ENCODE measurements around the gene PLA2G15.

PLA2G15 gene

DNA sequence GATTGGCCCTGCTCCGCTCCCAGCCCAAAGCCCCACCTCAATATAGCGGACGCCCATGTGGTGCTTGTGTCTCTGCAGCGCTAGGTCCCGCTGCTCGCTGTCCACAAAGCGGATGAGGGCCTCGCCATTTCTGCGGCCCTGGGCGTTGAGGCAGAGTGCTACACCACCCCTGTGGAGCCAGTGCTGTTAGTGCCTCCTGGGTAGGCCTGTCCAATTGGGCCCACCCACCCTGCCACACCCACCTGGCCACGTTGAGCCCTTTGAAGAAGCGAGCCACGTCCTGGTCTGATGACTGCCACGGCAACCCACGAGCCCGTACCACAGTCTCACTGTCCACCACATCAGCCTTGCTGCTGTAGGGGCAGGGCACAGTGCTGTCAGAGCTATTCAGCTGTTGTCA, 12.8 kb upstream of the PLA2G15 start:
- no peak for DNase-seq (ENCODE audit: low read depth in 2 of 2)

DNA sequence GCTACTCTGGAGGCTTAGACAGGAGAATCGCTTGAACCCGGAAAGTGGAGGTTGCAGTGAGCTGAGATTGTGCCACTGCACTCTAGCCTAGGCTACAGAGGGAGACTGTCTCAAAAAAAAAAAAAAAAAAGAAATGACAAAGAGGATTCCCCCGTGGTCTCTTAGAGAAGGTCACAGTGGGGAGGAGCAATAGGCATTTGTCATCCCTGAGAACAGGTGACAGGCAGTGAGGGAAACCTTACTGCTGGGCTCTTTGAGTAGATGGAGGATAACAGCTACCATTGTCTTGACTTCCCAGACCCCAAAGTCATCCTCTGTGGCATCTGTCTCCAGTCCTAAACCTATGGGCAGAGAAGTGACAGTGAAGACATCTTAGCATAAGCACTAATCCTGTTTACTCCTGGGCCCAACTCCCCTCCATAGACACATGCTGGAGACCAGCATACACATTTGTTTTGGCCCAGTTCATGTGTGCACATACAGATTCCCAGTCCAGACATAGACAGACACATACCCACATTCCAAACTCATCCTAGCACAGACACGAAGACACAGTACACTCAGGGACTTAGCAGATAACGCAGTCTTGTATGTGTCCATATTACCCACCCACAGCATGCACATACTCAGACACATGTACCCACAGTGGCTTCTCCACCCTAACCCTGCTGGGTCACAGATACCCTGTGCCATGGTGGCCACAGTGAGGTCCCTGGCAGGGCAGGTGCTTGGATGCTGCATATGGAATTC, 11.9 kb upstream of the PLA2G15 start:
- no peak for DNase-seq (ENCODE audit: low read depth in 2 of 2)

DNA sequence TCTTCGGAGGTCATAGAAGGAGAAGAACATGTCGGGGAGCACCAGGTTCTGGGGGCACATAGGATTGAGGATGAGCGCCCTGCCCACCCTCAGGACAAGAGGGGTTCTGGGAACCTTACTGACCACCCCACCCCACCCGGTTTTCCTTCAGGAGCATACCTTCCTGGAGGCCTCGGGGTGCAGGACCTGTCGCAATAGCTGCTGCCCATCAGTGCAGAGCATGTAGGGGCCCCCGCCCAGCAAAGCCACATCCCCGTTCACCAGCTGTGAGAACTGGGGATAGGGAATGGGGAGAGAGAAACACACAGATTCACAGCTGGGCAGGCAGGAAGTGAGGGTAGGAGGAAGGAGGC, 11.4 kb upstream of the PLA2G15 start:
- DNase-seq (ENCODE audit: low read depth in 2 of 2), result no peak

DNA sequence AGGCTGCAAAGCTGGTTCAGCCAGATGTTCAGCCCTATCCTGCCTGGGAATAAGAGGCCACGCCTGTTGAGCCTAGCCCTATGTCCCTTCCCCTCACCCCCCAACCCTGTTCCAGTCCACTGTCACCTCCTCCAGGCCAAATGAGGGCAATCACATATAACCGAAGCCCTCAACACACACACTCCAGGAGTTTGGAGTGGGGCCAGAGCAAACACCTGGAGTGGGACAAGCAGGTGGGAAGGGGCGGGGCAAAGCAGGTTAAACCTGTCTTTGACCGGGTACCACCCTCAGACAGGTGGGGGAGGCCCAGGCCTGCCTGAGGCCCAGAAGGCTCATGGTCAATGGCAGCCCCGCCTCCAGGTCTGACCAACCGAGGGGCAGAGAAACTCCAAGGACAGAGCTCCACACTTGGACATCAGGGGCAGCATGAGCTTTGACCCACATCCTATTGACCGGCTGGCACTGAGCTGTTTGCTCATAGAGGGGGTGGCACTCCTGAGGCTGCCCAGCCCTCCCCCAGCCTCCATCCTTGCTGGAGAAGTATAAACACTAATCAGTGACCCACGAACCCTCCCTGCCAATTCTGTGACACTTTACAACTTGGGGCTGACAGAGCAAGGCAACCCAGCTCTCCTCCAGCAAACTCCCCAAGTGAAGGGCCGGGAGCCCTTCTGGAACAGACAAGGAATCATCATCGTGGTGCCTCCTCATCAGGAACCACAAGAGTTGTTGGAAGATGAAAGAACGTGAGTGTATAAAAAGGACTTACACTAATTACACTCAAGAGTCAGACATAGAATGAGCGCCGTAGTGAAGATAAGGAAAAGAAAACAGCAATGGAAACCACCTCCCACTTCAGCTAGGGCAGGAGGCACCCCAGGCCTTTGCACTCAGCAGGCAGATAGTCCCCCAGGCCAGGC, 10.7 kb upstream of the PLA2G15 start:
- no peak for DNase-seq (ENCODE audit: low read depth in 2 of 2)

DNA sequence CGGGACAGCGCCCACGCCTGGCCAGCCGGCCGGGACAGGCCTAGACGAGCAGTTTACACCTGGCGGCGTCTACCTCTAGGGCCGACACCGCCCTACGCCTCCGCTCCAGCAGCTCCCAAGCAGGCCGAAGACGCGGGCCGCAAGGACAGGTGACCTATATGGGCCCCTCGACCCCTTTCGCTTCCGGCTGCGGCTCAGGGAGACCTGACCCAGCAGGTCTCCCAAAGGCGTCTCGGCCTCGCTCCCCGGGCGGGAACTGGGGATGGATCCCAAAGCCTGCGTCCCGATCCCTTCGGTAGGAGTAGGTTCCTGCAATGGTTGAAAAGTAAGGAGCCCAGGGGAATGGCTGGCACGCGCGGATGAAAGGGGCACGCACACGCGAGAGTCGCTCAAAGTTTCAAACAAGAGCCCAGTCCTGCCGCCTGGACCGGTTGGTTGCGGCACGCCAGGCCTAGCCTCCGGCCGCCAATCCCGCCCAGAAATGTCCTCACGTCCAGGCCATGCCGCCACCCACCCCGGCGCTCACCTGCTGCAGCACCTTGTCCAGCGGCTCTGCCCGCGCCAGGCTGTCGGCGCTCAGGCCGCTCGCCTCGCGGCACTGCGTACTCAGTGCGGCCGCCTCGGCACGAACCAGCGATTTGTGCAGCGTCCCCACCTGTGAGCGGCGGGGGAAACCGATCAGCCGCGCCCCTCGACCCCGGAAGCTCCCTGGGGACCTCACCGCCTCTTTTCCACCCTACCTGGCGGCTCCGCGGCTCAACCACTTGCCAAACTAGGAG, 9.9 kb upstream of the PLA2G15 start:
- no peak for DNase-seq (ENCODE audit: low read depth in 2 of 2)

DNA sequence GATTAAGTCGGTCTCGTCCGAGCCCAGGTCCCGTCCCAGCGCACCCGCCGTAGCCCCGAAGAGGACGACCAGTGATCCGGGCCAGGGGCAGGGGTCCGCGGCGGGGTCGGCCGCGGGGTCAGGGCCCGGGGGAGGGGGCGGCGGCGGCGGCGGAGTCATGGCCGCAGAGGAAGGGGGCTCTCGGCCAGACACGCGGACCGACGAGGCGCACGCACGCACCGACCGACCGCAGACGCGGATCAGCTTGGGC, 9.4 kb upstream of the PLA2G15 start, which contains the start of gene ESRP2:
ESRP2 (minus strand) TSS at position 241 of the 250 bp plus-strand sequence; CDS start at position 159, 82 bp downstream.
- DNase-seq (ENCODE audit: low read depth in 2 of 2), result no peak

DNA sequence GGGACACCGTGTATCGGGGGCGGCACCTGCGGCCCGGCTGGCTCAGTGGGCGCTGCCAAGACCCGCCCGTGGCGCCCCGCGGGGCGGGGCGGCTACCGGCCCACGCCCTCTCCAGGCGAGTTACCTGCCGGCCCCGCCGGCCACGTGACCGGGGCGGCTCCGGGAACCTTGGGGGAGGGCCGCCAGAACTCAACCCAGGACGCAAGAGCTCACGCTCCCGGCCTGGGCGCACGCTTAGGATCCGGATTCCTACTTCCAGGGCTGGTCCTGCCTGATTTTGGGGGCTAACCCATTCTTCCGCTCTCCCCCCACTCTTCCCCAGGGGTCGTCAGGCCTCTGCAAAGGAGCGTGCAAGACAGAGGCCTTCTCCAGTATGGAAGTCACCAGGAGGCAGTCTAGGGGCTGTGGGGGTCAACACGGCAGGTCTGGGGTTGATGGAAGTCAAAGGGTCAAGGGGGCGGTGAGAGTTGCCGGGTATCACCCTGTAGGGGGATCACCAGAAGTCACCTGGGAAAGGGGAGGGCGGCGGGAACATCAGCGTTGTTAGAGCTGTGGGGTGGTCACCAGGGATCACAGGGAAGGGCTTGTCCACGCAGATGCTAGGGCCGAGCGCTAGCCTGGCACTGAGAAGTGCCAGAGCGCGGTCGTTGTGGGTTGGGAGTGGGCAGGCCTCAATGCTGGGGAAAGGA, 8.9 kb upstream of the PLA2G15 start:
- DNase-seq (ENCODE audit: low read depth in 2 of 2), result peak in 1 of 2 donors; percentile 48

DNA sequence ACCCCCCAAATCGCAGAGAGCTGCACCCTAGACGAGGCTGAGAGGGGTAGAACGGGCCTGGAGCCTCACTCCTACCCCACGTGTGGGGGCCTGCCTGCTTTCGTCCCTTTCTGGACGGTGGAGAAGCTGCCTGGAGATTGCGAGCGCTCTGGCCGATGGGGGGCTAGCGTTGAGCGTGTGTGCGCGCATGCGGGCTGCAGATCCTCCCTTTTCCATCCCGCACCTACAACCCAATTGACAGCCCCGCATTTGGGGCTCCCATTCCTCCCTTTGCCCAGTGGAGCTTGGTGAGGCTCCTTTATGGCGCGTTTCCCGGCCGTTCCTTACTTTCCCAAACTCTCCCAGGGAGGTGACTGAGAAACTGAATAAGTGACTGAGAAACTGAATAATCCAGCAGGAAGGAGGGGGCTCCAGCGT, 8.3 kb upstream of the PLA2G15 start:
- no peak for DNase-seq (ENCODE audit: low read depth in 2 of 2)

DNA sequence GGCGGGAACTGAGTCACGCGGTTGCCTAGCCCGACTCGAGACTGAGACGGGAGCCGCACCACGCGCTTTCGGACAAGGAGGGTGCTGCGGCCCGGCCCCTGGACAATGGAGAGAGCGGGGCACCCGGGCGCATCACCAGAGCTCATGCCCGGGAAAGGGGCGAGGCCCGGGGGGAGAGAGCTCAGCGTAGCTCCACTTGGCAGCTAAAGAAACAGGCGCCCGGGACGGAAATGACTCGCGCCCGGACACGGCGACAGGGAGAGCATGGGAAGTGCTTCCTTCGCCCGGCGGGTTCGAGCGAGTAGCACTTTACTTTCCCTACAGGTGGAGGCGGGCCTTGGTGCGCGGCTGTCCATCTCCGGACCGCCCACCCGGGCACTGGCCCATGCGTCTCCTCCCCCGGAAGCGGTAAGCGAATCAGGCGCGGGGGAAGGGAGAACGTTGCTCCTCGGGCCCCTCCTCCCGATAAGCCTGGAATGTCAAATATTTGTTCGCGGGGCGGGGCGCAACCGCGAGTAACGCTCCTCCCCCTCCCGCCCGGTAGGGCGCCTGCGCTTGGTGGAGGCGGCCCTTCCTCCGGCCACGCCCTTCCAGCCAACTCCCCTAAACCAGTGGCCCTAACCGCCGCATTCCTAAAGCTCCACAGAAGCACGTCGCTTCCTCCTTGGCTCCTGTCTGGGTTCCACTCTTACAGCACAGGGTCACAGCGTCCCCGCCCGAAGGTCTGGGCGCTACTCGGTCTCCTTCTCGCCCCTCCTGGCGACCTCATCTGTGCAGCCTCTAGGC, 7.7 kb upstream of the PLA2G15 start:
- DNase-seq (ENCODE audit: low read depth in 2 of 2), result peak; percentile 80 to 85

DNA sequence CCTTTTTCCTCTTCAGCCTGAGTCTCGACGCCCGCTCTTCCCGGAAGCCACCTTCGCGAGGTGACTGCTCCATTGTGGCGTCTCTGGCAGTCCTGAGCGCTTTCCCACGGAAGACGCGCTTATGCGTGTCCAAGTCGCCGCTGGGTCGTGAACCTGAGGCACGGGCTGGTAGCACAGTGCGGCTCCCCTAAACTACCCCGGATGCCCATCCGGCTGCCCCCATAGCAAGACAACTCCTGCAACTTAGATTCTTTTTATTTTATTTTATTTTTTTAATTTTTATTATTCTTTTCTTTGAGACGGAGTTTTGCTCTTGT, 7.2 kb upstream of the PLA2G15 start:
- DNase-seq (ENCODE audit: low read depth in 2 of 2), result no peak

DNA sequence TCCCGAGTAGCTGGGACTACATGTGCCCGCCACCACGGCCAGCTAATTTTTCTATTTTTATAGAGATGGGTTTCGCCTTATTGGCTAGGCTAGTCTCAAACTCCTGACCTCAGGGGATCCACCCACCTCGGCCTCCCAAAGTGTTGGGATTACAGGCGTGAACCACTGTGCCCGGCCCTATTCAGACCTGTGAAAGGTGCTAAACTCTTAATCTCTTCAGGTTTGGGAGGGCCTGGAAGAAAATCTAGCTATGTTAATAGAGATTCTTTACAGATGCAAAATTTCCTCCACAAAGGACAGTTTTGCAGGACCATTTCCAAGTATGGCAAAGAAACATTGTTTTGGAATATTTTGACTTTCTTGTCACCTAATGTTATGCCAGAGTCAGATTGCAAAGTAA, 3.1 kb upstream of the PLA2G15 start:
- no peak for DNase-seq (ENCODE audit: low read depth in 2 of 2)

DNA sequence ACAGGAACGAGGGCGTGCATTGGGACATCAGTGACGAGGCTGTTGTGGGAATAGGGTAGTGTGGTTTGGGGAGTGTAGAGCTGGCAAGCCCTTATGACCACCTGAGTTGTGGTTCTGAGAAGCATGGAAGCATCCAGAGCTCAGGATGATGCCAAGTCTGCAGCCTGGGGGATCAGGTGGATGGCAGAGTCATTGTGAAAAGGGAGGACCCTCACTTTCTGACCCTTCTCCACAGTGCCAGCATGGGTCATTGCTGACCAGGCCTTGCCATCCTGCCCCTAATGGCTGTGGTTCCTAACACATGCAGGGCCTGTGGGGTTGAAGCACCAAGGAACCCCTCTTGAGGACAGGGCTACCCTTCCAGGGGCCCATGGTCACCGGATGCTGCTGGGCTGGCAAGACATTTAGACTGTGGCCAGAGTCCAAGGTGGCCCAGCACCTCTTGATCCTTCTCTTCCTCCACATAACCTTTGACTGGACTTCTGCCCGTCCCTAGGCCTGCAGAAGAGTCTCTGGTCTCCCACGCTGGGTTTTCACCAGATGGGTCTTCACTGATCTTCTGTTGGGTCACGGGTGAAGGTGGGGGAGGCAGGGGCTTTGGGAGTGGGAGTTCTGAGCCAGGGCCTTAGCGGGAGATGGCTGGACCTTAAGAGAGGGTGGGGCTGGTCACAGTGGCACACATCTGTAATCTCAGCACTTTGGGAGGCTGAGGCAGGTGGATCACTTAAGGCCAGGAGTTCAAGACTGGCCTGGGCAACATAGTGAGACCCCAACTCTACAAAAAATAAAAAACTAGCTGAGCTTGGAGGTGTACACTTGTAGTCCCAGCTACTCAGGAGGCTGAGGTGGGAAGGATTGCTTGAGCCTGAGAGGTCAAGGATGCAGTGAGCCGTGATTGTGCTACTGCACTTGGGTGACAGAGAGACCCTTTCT, 2.0 kb upstream of the PLA2G15 start:
- no peak for DNase-seq (ENCODE audit: low read depth in 2 of 2)

DNA sequence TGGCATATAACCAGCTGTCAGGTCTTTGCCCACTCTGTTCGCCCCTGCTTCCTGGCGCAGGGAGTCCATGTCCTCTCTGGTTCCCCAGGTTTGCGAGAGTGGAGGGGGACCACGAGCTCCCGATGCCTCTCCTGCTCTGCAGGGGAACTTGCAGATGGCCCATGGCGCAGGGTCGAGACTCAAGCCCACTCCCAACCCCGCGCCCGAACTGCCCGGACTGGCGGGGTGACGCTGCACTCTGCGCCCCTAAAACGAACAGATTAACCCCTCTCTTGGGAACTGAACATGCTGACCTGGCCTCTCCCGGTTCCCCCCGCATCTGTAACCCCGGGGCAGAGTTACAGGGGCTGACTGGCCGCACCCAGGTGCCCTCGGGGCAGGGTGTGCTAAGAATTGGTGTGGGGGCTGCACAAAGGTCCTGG, 681 bp upstream of the PLA2G15 start:
- DNase-seq (ENCODE audit: low read depth in 2 of 2), result no peak

DNA sequence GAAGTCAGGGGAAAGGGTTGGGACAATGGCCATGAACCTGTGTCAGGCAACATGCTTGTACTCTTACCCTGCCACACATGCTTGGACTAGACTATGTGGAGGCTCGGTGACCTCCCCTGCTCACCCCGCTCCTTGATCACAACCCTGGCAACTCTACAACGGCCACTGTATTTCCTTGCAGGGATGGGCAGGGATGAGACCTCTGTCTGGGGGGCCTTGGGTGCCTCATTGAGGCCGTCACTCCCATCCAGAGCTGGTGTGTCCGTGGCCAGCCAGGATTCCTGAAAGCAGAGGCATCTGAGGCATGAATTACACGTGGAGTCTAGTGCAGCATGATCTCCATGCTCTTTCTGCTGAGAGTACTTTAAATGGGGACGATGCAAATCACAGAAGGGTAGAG, 948 bp downstream of the PLA2G15 start:
- no peak for DNase-seq (ENCODE audit: low read depth in 2 of 2)

DNA sequence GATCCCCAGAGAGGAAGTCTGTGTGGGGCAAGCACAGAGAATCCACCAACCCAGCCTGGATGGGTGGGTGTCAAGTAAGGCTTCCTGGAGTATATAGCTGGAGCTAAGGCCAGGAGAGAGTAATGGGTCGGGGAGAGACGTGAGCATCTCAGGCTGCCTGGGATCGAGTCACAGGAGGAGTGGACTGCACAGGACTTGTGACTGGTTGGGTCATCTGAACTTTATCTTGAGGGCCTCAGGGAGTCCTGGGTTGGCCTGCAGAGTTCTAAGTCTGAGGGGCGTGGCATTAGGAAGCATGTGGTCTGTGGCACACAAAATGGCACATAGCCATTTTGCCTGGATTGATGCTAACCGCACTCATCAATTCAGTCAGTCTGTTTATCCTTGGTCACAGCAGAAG, 1.5 kb downstream of the PLA2G15 start:
- DNase-seq (ENCODE audit: low read depth in 2 of 2), result no peak

DNA sequence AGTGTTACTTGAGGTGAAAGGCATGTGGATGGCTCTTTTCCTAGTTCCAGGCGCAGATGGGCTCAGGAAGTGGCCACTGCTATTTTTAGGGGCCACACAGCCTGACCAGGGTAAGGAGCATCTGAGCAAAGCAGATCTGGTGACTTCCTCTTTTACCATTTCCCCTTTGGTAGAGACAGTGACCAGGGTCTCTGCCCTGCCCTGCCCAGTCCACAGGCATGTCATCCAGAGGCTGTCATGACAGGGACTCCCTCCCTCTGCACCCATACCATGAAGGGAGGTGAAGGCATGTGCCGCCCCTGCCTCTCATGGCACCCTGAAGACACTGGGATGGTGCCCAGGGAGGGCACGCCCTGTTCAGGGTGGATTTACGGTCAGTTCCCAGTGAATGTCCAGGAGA, 2.2 kb downstream of the PLA2G15 start:
- DNase-seq (ENCODE audit: low read depth in 2 of 2), result no peak

DNA sequence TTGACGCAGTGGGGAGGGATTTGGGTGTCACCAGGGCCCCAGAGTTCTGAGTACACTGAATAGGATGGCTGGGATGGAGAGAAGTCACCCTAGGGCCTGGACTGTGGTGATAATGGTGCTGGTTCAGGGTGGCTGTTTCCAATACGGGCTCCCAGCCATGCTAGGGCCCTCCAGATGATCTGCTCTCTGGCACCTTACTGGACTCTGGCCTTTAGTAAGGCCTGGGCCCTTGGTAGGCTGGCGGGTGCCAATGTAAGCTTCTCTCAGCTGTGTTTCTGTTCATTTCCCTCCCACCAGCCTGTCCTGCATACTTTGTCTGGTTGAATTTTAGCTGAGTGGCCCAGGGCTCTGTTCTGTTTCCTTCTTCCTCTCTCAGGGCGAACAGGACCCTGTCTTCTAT, 2.8 kb downstream of the PLA2G15 start:
- DNase-seq (ENCODE audit: low read depth in 2 of 2), result no peak

DNA sequence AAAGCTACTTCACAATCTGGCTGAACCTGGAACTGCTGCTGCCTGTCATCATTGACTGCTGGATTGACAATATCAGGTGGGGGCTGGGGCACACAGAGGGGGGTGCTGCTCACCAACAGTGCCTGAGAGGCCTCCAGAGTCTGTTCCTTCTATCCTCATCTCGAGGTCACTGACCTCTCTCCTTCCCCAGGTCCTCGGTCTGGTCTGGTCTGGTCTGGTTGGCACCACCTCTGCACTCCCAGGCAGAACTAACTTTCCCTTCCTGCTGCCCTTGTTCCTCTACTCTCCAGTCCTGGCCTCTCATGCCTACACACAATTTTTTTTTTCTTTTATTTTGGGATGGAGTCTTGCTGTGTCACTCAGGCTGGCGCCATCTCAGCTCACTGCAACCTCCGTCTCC, 4.2 kb downstream of the PLA2G15 start:
- no peak for DNase-seq (ENCODE audit: low read depth in 2 of 2)

DNA sequence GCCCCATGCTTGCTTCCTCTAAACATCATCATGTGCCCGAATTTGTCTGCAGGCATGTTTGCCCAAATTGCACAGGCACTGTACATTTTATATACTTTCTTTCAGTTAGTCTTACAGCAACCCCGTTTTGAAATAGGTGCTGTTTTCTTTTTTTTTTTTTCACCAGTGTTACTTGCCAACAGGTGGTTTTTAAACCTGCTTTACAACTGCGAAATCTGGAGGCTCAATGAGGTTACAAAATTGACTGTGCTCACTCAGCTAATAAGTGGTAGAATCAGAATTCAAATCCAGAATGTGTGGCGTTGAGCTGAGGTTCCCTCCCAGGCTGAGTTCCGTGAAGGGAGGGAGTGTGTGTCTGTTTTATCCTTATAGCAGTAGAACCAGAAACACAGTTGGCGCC, 5.8 kb downstream of the PLA2G15 start:
- no peak for DNase-seq (ENCODE audit: low read depth in 2 of 2)

DNA sequence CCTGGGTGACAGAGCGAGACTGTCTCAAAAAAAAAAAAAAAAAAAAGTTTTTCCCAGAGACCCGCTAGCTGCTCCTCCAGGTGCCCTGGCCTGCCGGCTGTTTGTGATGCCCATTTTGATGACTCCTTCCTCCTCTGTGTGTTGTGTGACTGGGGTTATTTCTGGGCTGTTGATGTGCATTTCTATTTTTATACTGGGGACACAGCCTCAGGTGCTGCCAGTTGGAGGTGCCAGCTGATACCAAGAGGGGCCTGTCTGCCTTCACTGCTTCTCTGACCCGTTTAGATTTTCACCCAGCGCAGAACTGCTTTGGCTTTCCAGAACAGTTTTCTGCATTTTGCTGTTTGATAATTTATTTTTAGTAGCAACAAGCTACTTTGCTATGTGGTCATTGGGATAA, 6.7 kb downstream of the PLA2G15 start:
- DNase-seq (ENCODE audit: low read depth in 2 of 2), result no peak

All from stimulated activated CD8-positive, alpha-beta memory T cell treated with anti-CD3 and anti-CD28 coated beads, Interleukin-7, amount 100 ng/mL, for 4 hours (primary cell).